GM12878 (cell line): ENCODE data around the gene BAIAP2L1. TPM values are rescaled to one million over a fixed set of nuclear protein-coding genes. Genes with fewer than 3 reads are reported as not detected.
A peak's percentile ranks its signal among the peaks of the same experiment; 100 is the strongest.

ENCODE experiments used
- ATAC-seq: fragments of 200-7000 bp; cut with Tn5 transposase; 3 replicates; pipeline ENCODE4 v1.9.1; 2020; ENCODE audit warnings: mild to moderate bottlenecking, moderate library complexity
- BruUV-seq: library from RNA; stranded (reverse); fragments of 400-500 nt; replicated peaks from 2 replicates; lab custom pipeline; 2021; lab: Mats Ljungman, UMichigan
- CTCF ChIA-PET: fragments of 300-600 bp; sonication (Branson Sonifier 250); formaldehyde crosslinking; extraction: SDS; loops from one replicate; lab custom pipeline; 2021; ENCODE audit warnings: inconsistent platforms; lab: Yijun Ruan, JAX
- POLR2A ChIA-PET: fragments of 350-600 bp; formaldehyde crosslinking; extraction: SDS; loops from one replicate; lab custom pipeline; 2021; ENCODE audit warnings: inconsistent platforms; lab: Charles Lee
- RAD21 ChIA-PET: fragments of 300-600 bp; sonication (Branson Sonifier 250); formaldehyde crosslinking; loops from one replicate; lab custom pipeline; 2023; ENCODE audit warnings: antibody characterized with exemption; ENCODE audit not compliant: unreplicated experiment; lab: Charles Lee
- SMC1A ChIA-PET: fragments of 300-600 bp; sonication (Branson Sonifier 250); formaldehyde crosslinking; loops from one replicate; lab custom pipeline; 2023; ENCODE audit not compliant: unreplicated experiment, uncharacterized antibody; lab: Charles Lee
- DNase-seq: peaks from one replicate; pipeline ENCODE4 v3.0.0-alpha.2; 2011; ENCODE audit warnings: low read depth, low spot score
- FAIRE-seq: peaks from 3 replicates; lab custom pipeline; 2011; peaks lifted over from hg19 to GRCh38; lab: Jason Lieb, UNC
- H2AFZ ChIP-seq: 2 replicates; pipeline ENCODE4 v1.6.0; 2011; ENCODE audit warnings: low read depth, low read length, control low read depth; ENCODE audit not compliant: control insufficient read depth
- H3K27ac ChIP-seq: 2 replicates; pipeline ENCODE4 v1.5.1; 2011; ENCODE audit warnings: control low read depth; ENCODE audit not compliant: control insufficient read depth, insufficient read depth
- H3K27me3 ChIP-seq, 2 experiments: replicated peaks in 1 of 2; 2 replicates each; pipeline versions ENCODE4 v1.6.0 to v1.6.1; 2011; ENCODE audit warnings: low read length in 1 of 2; ENCODE audit not compliant: control insufficient read depth in 2 of 2, insufficient read depth in 2 of 2
- H3K36me3 ChIP-seq, 2 experiments: 2 replicates each; pipeline ENCODE4 v1.5.1; 2011; ENCODE audit warnings: low read length in 1 of 2; ENCODE audit not compliant: control insufficient read depth in 2 of 2, insufficient read depth in 2 of 2
- H3K4me1 ChIP-seq: 2 replicates; pipeline ENCODE4 v1.6.1; 2011; ENCODE audit warnings: mild to moderate bottlenecking, low read length, moderate library complexity, mixed read lengths; ENCODE audit not compliant: control insufficient read depth, insufficient read depth
- H3K4me2 ChIP-seq: 2 replicates; pipeline ENCODE4 v1.6.0; 2011; ENCODE audit warnings: control low read depth; ENCODE audit not compliant: control insufficient read depth, insufficient read depth
- H3K4me3 ChIP-seq: fragments of 200-600 bp; sonication (generic); 2 replicates; pipeline ENCODE4 v1.5.1; 2016
- H3K79me2 ChIP-seq: 2 replicates; pipeline ENCODE4 v1.6.0; 2011; ENCODE audit warnings: low read length; ENCODE audit not compliant: control insufficient read depth, insufficient read depth
- H3K9ac ChIP-seq: 2 replicates; pipeline ENCODE4 v1.8.0; 2011; ENCODE audit warnings: low read length, control low read depth, mixed read lengths; ENCODE audit not compliant: control insufficient read depth, insufficient read depth
- H3K9me3 ChIP-seq: replicated peaks from 3 replicates; pipeline ENCODE4 v1.5.1; 2011; ENCODE audit warnings: mild to moderate bottlenecking, low read length; ENCODE audit not compliant: control insufficient read depth, insufficient read depth
- H4K20me1 ChIP-seq: 2 replicates; pipeline ENCODE4 v1.6.0; 2011; ENCODE audit not compliant: control insufficient read depth, insufficient read depth
- BACH1 ChIP-seq: fragments of 450-650 bp; IDR thresholded peaks from 2 replicates; pipeline ENCODE4 v1.6.1; 2017; ENCODE audit warnings: mild to moderate bottlenecking, borderline replicate concordance
- EP300 ChIP-seq, 2 experiments: fragments of 150-350 bp in 1 of 2; IDR thresholded peaks; 2 replicates each; pipeline ENCODE4 v1.6.1; 2011 to 2012; ENCODE audit warnings: low read depth in 2 of 2, low read length in 2 of 2, borderline replicate concordance in 1 of 2, improper control_type of control experiment in 1 of 2, inconsistent platforms in 1 of 2; ENCODE audit not compliant: control insufficient read depth in 1 of 2
- GABPA ChIP-seq: IDR thresholded peaks from 2 replicates; pipeline ENCODE4 v1.6.1; 2014; ENCODE audit warnings: antibody characterized with exemption, low read depth, mild to moderate bottlenecking, inconsistent platforms
- IKZF1 ChIP-seq: fragments of 450-650 bp; conservative IDR thresholded peaks from 2 replicates; pipeline ENCODE4 v1.6.1; 2017; ENCODE audit warnings: antibody characterized with exemption, mild to moderate bottlenecking
- KDM1A ChIP-seq: fragments of 200-600 bp; sonication (generic); IDR thresholded peaks from 2 replicates; pipeline ENCODE4 v1.6.1; 2016; ENCODE audit warnings: borderline replicate concordance
- MTA2 ChIP-seq: fragments of 450-650 bp; IDR thresholded peaks from 2 replicates; pipeline ENCODE4 v1.6.1; 2016; ENCODE audit warnings: low read depth, mild to moderate bottlenecking, moderate library complexity
- RAD21 ChIP-seq: IDR thresholded peaks from 2 replicates; pipeline ENCODE4 v1.6.1; 2011; ENCODE audit warnings: mild to moderate bottlenecking, low read depth, low read length, moderate library complexity; ENCODE audit not compliant: insufficient read depth
- RB1 ChIP-seq: fragments of 450-650 bp; formaldehyde crosslinking; IDR thresholded peaks from 2 replicates; pipeline ENCODE4 v1.6.1; 2017; ENCODE audit warnings: mild to moderate bottlenecking, borderline replicate concordance
- RELA ChIP-seq: fragments of 450-650 bp; IDR thresholded peaks from 2 replicates; pipeline ENCODE4 v1.8.0; 2014; ENCODE audit warnings: borderline replicate concordance; ENCODE audit not compliant: partially characterized antibody
- RFX5 ChIP-seq: IDR thresholded peaks from 2 replicates; pipeline ENCODE4 v1.6.1; 2011; ENCODE audit warnings: low read depth, low read length, improper control_type of control experiment
- RUNX3 ChIP-seq: IDR thresholded peaks from 2 replicates; pipeline ENCODE4 v1.6.1; 2012; ENCODE audit warnings: low read length, inconsistent platforms
- SUPT20H ChIP-seq: IDR thresholded peaks from 2 replicates; pipeline ENCODE4 v1.6.1; 2011; ENCODE audit warnings: low read depth, mild to moderate bottlenecking, low read length, moderate library complexity, borderline replicate concordance; ENCODE audit not compliant: control insufficient read depth
- YY1 ChIP-seq: IDR thresholded peaks from 2 replicates; pipeline ENCODE4 v1.6.1; 2011; ENCODE audit warnings: low read depth, mild to moderate bottlenecking, low read length
- WGBS: methylation state at CpG from one replicate; pipeline ENCODE4 v1.1.6; 2016; ENCODE audit warnings: low lambda C conversion rate; ENCODE audit not compliant: insufficient replicate concordance, insufficient coverage; ENCODE audit errors: missing lambda C conversion rate; 5-methylcytosine and 5-hydroxymethylcytosine counted together
- in situ Hi-C: fragments of 300-500 bp; cut with MboI; formaldehyde crosslinking; loops from 9 replicates; pipeline ENCODE4 v1.14.3; 2018; ENCODE audit warnings: mixed read lengths
- intact Hi-C: fragments of 100-400 bp; cut with micrococcal nuclease; formaldehyde crosslinking; loops from one replicate; pipeline ENCODE4 v1.14.2; 2022; ENCODE audit not compliant: unreplicated experiment
- polyA plus RNA-seq, 11 experiments: library from polyadenylated mRNA; depleted of rRNA in 4 of 11; unstranded in 6 of 11; stranded (reverse) in 5 of 11; fragments of >200 nt; fragmentation: Nextera tagmentation in 4 of 11; fragmentation: Illumina TruSeq in 1 of 11; extraction: Ambion mirVana in 4 of 11; extraction: Trizol in 1 of 11; gene quantifications; 1 replicate in 1 of 11; 2 replicates in 10 of 11; pipeline versions ENCODE4 v1.2.1 to v1.2.3, GENCODE V29; 2011 to 2016; ENCODE audit warnings: inconsistent platforms in 2 of 11, missing spikeins in 2 of 11, low read depth in 1 of 11
- total RNA-seq, 4 experiments: library from RNA; depleted of rRNA in 3 of 4; stranded (reverse); fragments of >200 nt in 3 of 4; fragmentation: Illumina TruSeq in 1 of 4; extraction: Trizol in 1 of 4; gene quantifications; 2 replicates each; pipeline versions ENCODE4 v1.2.1 to v1.2.3, GENCODE V29; 2013 to 2021
- TF ChIP-seq, protein P1 (sequence below): fragments of 450-650 bp; formaldehyde crosslinking; IDR thresholded peaks from 2 replicates; pipeline ENCODE4 v1.5.0; 2022; ENCODE audit warnings: mild to moderate bottlenecking, missing genetic modification characterization
- TF ChIP-seq, protein P2 (sequence below): fragments of 450-650 bp; IDR thresholded peaks from 2 replicates; pipeline ENCODE4 v1.6.1; 2018; ENCODE audit warnings: mild to moderate bottlenecking, low read depth, moderate library complexity; ENCODE audit not compliant: partially characterized antibody
- TF ChIP-seq, protein P3 (sequence below): IDR thresholded peaks from 2 replicates; pipeline ENCODE4 v1.6.1; 2011; ENCODE audit warnings: low read depth, mild to moderate bottlenecking, low read length, moderate library complexity, borderline replicate concordance; ENCODE audit errors: extremely low read depth

BAIAP2L1 gene
- total and polyA plus RNA-seq, 10 of the 15 experiments (the other 5 are each of a cell fraction or from before 2014, with no cell fraction given): 8.9 to 60.2 (median 35.7) TPM

DNA sequence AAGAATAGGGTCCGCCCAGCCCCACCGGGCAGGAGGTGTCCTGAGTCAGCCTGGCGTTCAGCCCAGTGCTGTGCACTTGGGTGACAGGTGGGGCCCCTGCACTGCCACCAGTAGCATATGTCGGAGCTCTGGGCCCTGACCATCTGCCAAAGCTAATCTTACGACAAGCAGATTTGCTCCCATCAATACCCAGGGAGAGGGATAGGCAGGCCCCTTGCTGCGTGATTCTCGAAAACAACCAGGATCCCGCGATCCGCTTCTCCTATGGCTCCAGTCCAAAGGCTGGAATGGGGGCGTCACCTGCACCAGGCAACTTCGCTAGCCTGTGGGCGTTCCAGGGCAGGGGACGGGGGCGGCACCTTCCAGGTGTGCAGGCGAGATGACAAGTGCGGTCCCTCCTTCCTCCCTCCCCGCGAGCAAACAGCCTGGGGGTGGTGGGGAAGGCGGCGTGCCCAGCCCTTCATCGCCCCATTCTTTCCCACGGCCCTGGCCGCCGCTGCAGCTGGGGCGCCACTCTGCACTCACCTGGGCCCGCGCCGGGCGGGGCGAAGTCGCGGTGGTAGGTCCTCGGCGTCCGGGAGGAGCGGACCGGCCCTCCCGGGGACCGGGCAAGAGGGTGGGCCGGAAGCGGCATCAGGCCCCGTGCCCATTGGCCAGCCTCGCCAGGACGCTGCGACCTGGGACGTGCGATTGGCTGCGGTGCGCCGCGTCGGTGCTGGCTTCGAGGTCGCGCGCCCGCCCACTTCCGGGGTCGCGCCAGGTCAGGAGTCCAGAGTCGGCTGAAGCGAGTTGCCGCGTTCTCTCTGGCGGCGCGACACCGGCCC is 149.1 kb downstream of the BAIAP2L1 start, which contains the start of gene TECPR1:
Gene TECPR1, minus strand, starts transcription at position 632 of the 824 bp plus-strand sequence. CDS start 6,086 bp downstream, outside the sequence.
- FAIRE-seq: peak; percentile 94
- BruUV-seq: no TSS peak
- POLR2A ChIA-PET: interaction anchor here (0.6 kb wide), 1 partner anchor 26 kb away, joined by 4 read pairs; no protein-coding TSS in a partner anchor
- RAD21 ChIA-PET: interaction anchor here (1.8 to 3.7 kb wide), 4 partner anchors 31 to 230 kb away, joined by 6 to 19 read pairs (median 12); partner anchors contain the start of gene BAIAP2L1
- peak within 1 kb of the TSS; percentile 83 for H3K4me3 ChIP-seq
- H3K79me2 ChIP-seq: peaks cover 10% of the 10 kb centered on the region
- peak within 1 kb of the TSS; percentile 63 for H3K9ac ChIP-seq
- in situ Hi-C loops: no loop called here
- intact Hi-C loops: no loop called here
- H3K4me1 ChIP-seq: peaks cover 10% of the 10 kb centered on the region
- peak within 1 kb of the TSS; percentile 95 for H2AFZ ChIP-seq
- peak; percentile 66 for DNase-seq
- H3K27me3 ChIP-seq: no peaks in the 10 kb centered on the region
- 2% methylated on average over 69 of the region's 69 CpGs for WGBS
- H4K20me1 ChIP-seq: no peaks in the 10 kb centered on the region
- peak; percentile 99 for ATAC-seq
- peak within 1 kb of the TSS; percentile 84 for H3K4me2 ChIP-seq
- no peaks in the 10 kb centered on the region for H3K36me3 ChIP-seq
- H3K9me3 ChIP-seq: no peaks in the 10 kb centered on the region
- H3K27ac ChIP-seq: peak within 1 kb of the TSS; percentile 59
- CTCF ChIA-PET: interaction anchor here (0.9 to 2.1 kb wide), 4 partner anchors 14 to 148 kb away, joined by 3 to 11 read pairs (median 4); no protein-coding TSS in a partner anchor
- SMC1A ChIA-PET: interaction anchor here (1.0 to 2.4 kb wide), 3 partner anchors 12 to 168 kb away, joined by 3 to 8 read pairs (median 4); partner anchors contain the start of gene BAIAP2L1
- TF ChIP-seq RELA (no peak), MTA2 (no peak), EP300 (IDR thresholded peaks at IDR 0.05; ENCODE audit: borderline replicate concordance in 1 of 2, control insufficient read depth in 1 of 2, low read depth in 2 of 2, low read length in 2 of 2) (no peak), RAD21 (no peak), RUNX3 (peak; percentile 49; the same call in 1 of the 2 replicates), RB1 (peak; percentile 52; the same call in 1 of the 2 replicates), KDM1A (no peak), GABPA (peak; percentile 88), BACH1 (no peak; the same call in 1 of the 2 replicates), YY1 (no peak), IKZF1 (peak; percentile 71), RFX5 (peak; percentile 76), SUPT20H (no peak)
- TF ChIP-seq, protein P1, sequence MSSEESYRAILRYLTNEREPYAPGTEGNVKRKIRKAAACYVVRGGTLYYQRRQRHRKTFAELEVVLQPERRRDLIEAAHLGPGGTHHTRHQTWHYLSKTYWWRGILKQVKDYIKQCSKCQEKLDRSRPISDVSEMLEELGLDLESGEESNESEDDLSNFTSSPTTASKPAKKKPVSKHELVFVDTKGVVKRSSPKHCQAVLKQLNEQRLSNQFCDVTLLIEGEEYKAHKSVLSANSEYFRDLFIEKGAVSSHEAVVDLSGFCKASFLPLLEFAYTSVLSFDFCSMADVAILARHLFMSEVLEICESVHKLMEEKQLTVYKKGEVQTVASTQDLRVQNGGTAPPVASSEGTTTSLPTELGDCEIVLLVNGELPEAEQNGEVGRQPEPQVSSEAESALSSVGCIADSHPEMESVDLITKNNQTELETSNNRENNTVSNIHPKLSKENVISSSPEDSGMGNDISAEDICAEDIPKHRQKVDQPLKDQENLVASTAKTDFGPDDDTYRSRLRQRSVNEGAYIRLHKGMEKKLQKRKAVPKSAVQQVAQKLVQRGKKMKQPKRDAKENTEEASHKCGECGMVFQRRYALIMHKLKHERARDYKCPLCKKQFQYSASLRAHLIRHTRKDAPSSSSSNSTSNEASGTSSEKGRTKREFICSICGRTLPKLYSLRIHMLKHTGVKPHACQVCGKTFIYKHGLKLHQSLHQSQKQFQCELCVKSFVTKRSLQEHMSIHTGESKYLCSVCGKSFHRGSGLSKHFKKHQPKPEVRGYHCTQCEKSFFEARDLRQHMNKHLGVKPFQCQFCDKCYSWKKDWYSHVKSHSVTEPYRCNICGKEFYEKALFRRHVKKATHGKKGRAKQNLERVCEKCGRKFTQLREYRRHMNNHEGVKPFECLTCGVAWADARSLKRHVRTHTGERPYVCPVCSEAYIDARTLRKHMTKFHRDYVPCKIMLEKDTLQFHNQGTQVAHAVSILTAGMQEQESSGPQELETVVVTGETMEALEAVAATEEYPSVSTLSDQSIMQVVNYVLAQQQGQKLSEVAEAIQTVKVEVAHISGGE: peak; percentile 68
- TF ChIP-seq, protein P2, sequence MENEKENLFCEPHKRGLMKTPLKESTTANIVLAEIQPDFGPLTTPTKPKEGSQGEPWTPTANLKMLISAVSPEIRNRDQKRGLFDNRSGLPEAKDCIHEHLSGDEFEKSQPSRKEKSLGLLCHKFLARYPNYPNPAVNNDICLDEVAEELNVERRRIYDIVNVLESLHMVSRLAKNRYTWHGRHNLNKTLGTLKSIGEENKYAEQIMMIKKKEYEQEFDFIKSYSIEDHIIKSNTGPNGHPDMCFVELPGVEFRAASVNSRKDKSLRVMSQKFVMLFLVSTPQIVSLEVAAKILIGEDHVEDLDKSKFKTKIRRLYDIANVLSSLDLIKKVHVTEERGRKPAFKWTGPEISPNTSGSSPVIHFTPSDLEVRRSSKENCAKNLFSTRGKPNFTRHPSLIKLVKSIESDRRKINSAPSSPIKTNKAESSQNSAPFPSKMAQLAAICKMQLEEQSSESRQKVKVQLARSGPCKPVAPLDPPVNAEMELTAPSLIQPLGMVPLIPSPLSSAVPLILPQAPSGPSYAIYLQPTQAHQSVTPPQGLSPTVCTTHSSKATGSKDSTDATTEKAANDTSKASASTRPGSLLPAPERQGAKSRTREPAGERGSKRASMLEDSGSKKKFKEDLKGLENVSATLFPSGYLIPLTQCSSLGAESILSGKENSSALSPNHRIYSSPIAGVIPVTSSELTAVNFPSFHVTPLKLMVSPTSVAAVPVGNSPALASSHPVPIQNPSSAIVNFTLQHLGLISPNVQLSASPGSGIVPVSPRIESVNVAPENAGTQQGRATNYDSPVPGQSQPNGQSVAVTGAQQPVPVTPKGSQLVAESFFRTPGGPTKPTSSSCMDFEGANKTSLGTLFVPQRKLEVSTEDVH: no peak
- TF ChIP-seq, protein P3, sequence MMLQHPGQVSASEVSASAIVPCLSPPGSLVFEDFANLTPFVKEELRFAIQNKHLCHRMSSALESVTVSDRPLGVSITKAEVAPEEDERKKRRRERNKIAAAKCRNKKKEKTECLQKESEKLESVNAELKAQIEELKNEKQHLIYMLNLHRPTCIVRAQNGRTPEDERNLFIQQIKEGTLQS: no peak
